Activated B cell treated with CpG ODN at 0.5 μM for 24 hours (primary cell): ENCODE results near the gene MAJIN. TPM values are rescaled to one million over a fixed set of nuclear protein-coding genes. Genes with fewer than 3 reads are reported as not detected.

Experiments used
- ATAC-seq: fragments of 200-7000 bp; cut with Tn5 transposase; one replicate; pipeline ENCODE4 v1.10.0; 2021; ENCODE audit warnings: low read depth, mild to moderate bottlenecking, moderate library complexity
- CTCF ChIA-PET: fragments of 350-600 bp; sonication (Branson Sonifier 250); formaldehyde crosslinking; loops from one replicate; lab custom pipeline; 2021; ENCODE audit warnings: antibody characterized with exemption; lab: Charles Lee
- POLR2A ChIA-PET: fragments of 350-600 bp; sonication (Branson Sonifier 250); formaldehyde crosslinking; loops from one replicate; lab custom pipeline; 2021; ENCODE audit warnings: antibody characterized with exemption; lab: Charles Lee
- DNase-seq: peaks from one replicate; pipeline ENCODE4 v3.0.0; 2022
- H3K27ac Mint-ChIP-seq: one replicate; pipeline ENCODE4 v1.8.0; 2020; ENCODE audit warnings: mixed read lengths
- H3K27me3 Mint-ChIP-seq: one replicate; pipeline ENCODE4 v1.8.0; 2021; ENCODE audit warnings: mixed read lengths
- H3K36me3 Mint-ChIP-seq: one replicate; pipeline ENCODE4 v1.8.0; 2021; ENCODE audit warnings: low read depth, mixed read lengths
- H3K4me1 Mint-ChIP-seq: one replicate; pipeline ENCODE4 v1.8.0; 2021; ENCODE audit warnings: mixed read lengths
- H3K4me3 Mint-ChIP-seq: one replicate; pipeline ENCODE4 v1.8.0; 2020; ENCODE audit warnings: mild to moderate bottlenecking, mixed read lengths
- H3K9me3 Mint-ChIP-seq: one replicate; pipeline ENCODE4 v1.8.0; 2020; ENCODE audit warnings: mixed read lengths
- CTCF ChIP-seq: fragments of 200-600 bp; IDR thresholded peaks from one replicate; pipeline ENCODE4 v1.8.0; 2022; ENCODE audit warnings: antibody characterized with exemption, mild to moderate bottlenecking
- intact Hi-C: fragments of 100-400 bp; cut with micrococcal nuclease; formaldehyde crosslinking; loops from one replicate; pipeline ENCODE4 v1.15.1; 2024
- total RNA-seq: library from RNA; stranded (reverse); gene quantifications from 2 replicates; pipeline ENCODE4 v1.2.3, GENCODE V29; 2022

MAJIN gene
- total RNA-seq, 1 donor from 2014 or later: 0.20 TPM

- intact Hi-C loops: no loop called here
- POLR2A ChIA-PET: interaction anchor here (1.1 kb wide), 1 partner anchor 54 kb away, joined by 3 read pairs; no protein-coding TSS in a partner anchor
- Mint-ChIP-seq H3K27me3 (no peaks in the 10 kb centered on the region), H3K36me3 (peaks cover 55% of the 10 kb centered on the region), H3K4me1 (no peaks in the 10 kb centered on the region), H3K27ac (no peak overlapping the region), H3K4me3 (no peak overlapping the region), H3K9me3 (no peaks in the 10 kb centered on the region)
- CTCF ChIA-PET: no interaction called here
- ATAC-seq (no peak), DNase-seq (no peak)
- no peak for TF ChIP-seq CTCF
Measured at GRCh38 chr11:64933213-64933934, 38.5 kb downstream of the MAJIN start.

GRCh38 chr11:64932324-64932723 is 39.6 kb downstream of the MAJIN start:
- ATAC-seq (no peak), DNase-seq (no peak)
- Mint-ChIP-seq H3K36me3 (peaks cover 65% of the 10 kb centered on the region), H3K9me3 (no peaks in the 10 kb centered on the region), H3K27ac (no peak overlapping the region), H3K4me3 (no peak overlapping the region), H3K27me3 (no peaks in the 10 kb centered on the region), H3K4me1 (no peaks in the 10 kb centered on the region)
- POLR2A ChIA-PET: no interaction called here
- no peak for TF ChIP-seq CTCF
- CTCF ChIA-PET: no interaction called here
- intact Hi-C loops: no loop called here

GRCh38 chr11:64931290-64931689 is 40.6 kb downstream of the MAJIN start:
- Mint-ChIP-seq H3K27ac (no peak overlapping the region), H3K27me3 (no peaks in the 10 kb centered on the region), H3K4me1 (no peaks in the 10 kb centered on the region), H3K9me3 (no peaks in the 10 kb centered on the region), H3K4me3 (no peak overlapping the region), H3K36me3 (peaks cover 69% of the 10 kb centered on the region)
- POLR2A ChIA-PET: no interaction called here
- CTCF ChIA-PET: no interaction called here
- DNase-seq (no peak), ATAC-seq (no peak)
- intact Hi-C loops: no loop called here
- no peak for TF ChIP-seq CTCF

GRCh38 chr11:64930340-64930739 is 41.6 kb downstream of the MAJIN start:
- DNase-seq (no peak), ATAC-seq (no peak)
- ChIA-PET POLR2A (no interaction called here), CTCF (no interaction called here)
- Mint-ChIP-seq H3K4me3 (no peak overlapping the region), H3K36me3 (peaks cover 69% of the 10 kb centered on the region), H3K27me3 (no peaks in the 10 kb centered on the region), H3K27ac (no peak overlapping the region), H3K9me3 (no peaks in the 10 kb centered on the region), H3K4me1 (peaks cover 3% of the 10 kb centered on the region)
- no peak for TF ChIP-seq CTCF
- intact Hi-C loops: no loop called here

GRCh38 chr11:64929625-64930024 is 42.3 kb downstream of the MAJIN start:
- peaks cover 63% of the 10 kb centered on the region for H3K36me3 Mint-ChIP-seq
- ATAC-seq (no peak), DNase-seq (no peak)
- intact Hi-C loops: no loop called here
- ChIA-PET POLR2A (interaction anchor here (0.6 kb wide), 1 partner anchor 39 kb away, joined by 3 read pairs; no protein-coding TSS in a partner anchor), CTCF (no interaction called here)
- H3K9me3 Mint-ChIP-seq: no peaks in the 10 kb centered on the region
- no peak for TF ChIP-seq CTCF
- no peak overlapping the region for H3K27ac Mint-ChIP-seq
- no peaks in the 10 kb centered on the region for H3K27me3 Mint-ChIP-seq
- H3K4me3 Mint-ChIP-seq: no peak overlapping the region
- H3K4me1 Mint-ChIP-seq: peaks cover 8% of the 10 kb centered on the region
